ENCODE data around the gene PLA2G4A.

PLA2G4A gene

GRCh38 chr1:186900539-186901237 is 71.9 kb downstream of the PLA2G4A start:
- no peak for TF ChIP-seq GATA3 (IDR thresholded peaks at IDR 0.05; ENCODE audit: low read depth, low read length)
- no peak for TF ChIP-seq GATA2 (IDR thresholded peaks at IDR 0.05; ENCODE audit: low read depth, low read length)

GRCh38 chr1:186901631-186902030 is 72.9 kb downstream of the PLA2G4A start:
- TF ChIP-seq GATA2 (IDR thresholded peaks at IDR 0.05; ENCODE audit: low read depth, low read length), result no peak
- no peak for TF ChIP-seq GATA3 (IDR thresholded peaks at IDR 0.05; ENCODE audit: low read depth, low read length)

GRCh38 chr1:186903374-186904136 is 74.8 kb downstream of the PLA2G4A start:
- no peak for TF ChIP-seq GATA3 (IDR thresholded peaks at IDR 0.05; ENCODE audit: low read depth, low read length)

- TF ChIP-seq GATA3 (IDR thresholded peaks at IDR 0.05; ENCODE audit: low read depth, low read length) (no peak), GATA2 (IDR thresholded peaks at IDR 0.05; ENCODE audit: low read depth, low read length) (no peak)
Measured at GRCh38 chr1:186904361-186904760, 75.6 kb downstream of the PLA2G4A start.

GRCh38 chr1:186905561-186905960 is 76.8 kb downstream of the PLA2G4A start:
- no peak for TF ChIP-seq GATA3 (IDR thresholded peaks at IDR 0.05; ENCODE audit: low read depth, low read length)

GRCh38 chr1:186915555-186915954 is 86.8 kb downstream of the PLA2G4A start:
- TF ChIP-seq GATA3 (IDR thresholded peaks at IDR 0.05; ENCODE audit: low read depth, low read length) (no peak), GATA2 (IDR thresholded peaks at IDR 0.05; ENCODE audit: low read depth, low read length) (no peak)

GRCh38 chr1:186923486-186923885 is 94.7 kb downstream of the PLA2G4A start:
- TF ChIP-seq GATA3 (IDR thresholded peaks at IDR 0.05; ENCODE audit: low read depth, low read length) (no peak), GATA2 (IDR thresholded peaks at IDR 0.05; ENCODE audit: low read depth, low read length) (no peak)

- TF ChIP-seq GATA2 (IDR thresholded peaks at IDR 0.05; ENCODE audit: low read depth, low read length) (no peak), GATA3 (IDR thresholded peaks at IDR 0.05; ENCODE audit: low read depth, low read length) (no peak)
Measured at GRCh38 chr1:186925881-186926669, 97.3 kb downstream of the PLA2G4A start.

- TF ChIP-seq GATA2 (IDR thresholded peaks at IDR 0.05; ENCODE audit: low read depth, low read length) (no peak), GATA3 (IDR thresholded peaks at IDR 0.05; ENCODE audit: low read depth, low read length) (no peak)
Measured at GRCh38 chr1:186927884-186928283, 99.1 kb downstream of the PLA2G4A start.

GRCh38 chr1:186930238-186930637 is 101.5 kb downstream of the PLA2G4A start:
- no peak for TF ChIP-seq GATA2 (IDR thresholded peaks at IDR 0.05; ENCODE audit: low read depth, low read length)
- TF ChIP-seq GATA3 (IDR thresholded peaks at IDR 0.05; ENCODE audit: low read depth, low read length), result no peak

GRCh38 chr1:186937016-186937670 is 108.4 kb downstream of the PLA2G4A start:
- TF ChIP-seq GATA2 (IDR thresholded peaks at IDR 0.05; ENCODE audit: low read depth, low read length), result no peak
- no peak for TF ChIP-seq GATA3 (IDR thresholded peaks at IDR 0.05; ENCODE audit: low read depth, low read length)

GRCh38 chr1:186943891-186944686 is 115.3 kb downstream of the PLA2G4A start:
- TF ChIP-seq GATA2 (IDR thresholded peaks at IDR 0.05; ENCODE audit: low read depth, low read length), result no peak

GRCh38 chr1:186945146-186945545 is 116.4 kb downstream of the PLA2G4A start:
- TF ChIP-seq GATA2 (IDR thresholded peaks at IDR 0.05; ENCODE audit: low read depth, low read length) (no peak), GATA3 (IDR thresholded peaks at IDR 0.05; ENCODE audit: low read depth, low read length) (no peak)

Data from SH-SY5Y (cell line).